Measurements from ENCODE around the gene PRR20D.
"Not testable (repeated sequence)": the region's sequence is repeated elsewhere in the genome, so short reads cannot be mapped to it uniquely, and the experiment has no call there.

The PRR20D gene

DNA sequence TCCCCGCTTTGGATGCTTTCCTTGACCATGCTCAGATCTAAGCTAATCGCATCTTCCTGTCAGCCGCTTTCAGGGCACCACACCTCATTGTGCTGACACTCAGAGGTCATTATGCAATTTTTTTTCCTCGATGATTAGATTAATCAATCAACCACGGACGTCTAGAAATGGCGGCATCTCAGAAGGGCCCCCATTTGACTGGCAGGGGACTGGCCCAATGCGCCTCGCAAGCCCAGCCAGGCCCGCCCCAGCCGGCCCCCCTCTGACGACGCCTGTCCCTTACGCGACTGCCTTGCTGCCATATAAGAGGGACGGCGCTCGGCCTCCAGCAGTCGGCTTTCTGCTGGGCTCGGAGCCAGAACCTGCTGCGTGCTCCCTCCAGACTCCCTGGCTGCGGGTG is at the start of gene PRR20D:
Gene PRR20D, plus strand, starts transcription at position 301 of the 400 bp plus-strand sequence. CDS start 387 bp downstream, outside the sequence.
- not testable (repeated sequence) for TF ChIP-seq TCF12 (IDR thresholded peaks at IDR 0.05; ENCODE audit: low read depth); EGR1 (IDR thresholded peaks at IDR 0.05)
- TF ChIP-seq, protein P1, sequence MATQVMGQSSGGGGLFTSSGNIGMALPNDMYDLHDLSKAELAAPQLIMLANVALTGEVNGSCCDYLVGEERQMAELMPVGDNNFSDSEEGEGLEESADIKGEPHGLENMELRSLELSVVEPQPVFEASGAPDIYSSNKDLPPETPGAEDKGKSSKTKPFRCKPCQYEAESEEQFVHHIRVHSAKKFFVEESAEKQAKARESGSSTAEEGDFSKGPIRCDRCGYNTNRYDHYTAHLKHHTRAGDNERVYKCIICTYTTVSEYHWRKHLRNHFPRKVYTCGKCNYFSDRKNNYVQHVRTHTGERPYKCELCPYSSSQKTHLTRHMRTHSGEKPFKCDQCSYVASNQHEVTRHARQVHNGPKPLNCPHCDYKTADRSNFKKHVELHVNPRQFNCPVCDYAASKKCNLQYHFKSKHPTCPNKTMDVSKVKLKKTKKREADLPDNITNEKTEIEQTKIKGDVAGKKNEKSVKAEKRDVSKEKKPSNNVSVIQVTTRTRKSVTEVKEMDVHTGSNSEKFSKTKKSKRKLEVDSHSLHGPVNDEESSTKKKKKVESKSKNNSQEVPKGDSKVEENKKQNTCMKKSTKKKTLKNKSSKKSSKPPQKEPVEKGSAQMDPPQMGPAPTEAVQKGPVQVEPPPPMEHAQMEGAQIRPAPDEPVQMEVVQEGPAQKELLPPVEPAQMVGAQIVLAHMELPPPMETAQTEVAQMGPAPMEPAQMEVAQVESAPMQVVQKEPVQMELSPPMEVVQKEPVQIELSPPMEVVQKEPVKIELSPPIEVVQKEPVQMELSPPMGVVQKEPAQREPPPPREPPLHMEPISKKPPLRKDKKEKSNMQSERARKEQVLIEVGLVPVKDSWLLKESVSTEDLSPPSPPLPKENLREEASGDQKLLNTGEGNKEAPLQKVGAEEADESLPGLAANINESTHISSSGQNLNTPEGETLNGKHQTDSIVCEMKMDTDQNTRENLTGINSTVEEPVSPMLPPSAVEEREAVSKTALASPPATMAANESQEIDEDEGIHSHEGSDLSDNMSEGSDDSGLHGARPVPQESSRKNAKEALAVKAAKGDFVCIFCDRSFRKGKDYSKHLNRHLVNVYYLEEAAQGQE (IDR thresholded peaks at IDR 0.05; ENCODE audit: low read depth) = not testable (repeated sequence)

DNA sequence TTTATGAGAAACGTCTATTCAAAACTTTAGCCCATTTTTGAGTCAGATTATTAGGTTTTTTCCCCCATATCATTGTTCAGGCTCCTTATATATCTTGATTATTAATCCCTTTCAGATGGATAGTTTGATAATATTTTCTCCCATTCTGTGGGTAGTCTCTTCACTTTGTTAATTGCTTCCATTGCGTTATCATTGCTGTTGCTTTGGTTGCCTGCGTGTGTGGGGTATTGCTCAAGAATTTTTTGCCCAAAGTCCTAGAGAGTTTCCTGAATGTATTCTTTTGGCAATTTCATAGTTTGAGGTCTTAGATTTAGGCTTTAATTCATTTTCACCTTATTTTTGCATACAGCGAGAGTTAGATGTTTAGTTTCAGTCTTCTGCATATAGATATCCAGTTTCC is 45.5 kb upstream of the PRR20D start:
- no peak for TF ChIP-seq FOXM1 (IDR thresholded peaks at IDR 0.05; ENCODE audit: borderline replicate concordance, low read depth)
- TF ChIP-seq, protein P2, sequence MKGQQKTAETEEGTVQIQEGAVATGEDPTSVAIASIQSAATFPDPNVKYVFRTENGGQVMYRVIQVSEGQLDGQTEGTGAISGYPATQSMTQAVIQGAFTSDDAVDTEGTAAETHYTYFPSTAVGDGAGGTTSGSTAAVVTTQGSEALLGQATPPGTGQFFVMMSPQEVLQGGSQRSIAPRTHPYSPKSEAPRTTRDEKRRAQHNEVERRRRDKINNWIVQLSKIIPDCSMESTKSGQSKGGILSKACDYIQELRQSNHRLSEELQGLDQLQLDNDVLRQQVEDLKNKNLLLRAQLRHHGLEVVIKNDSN (IDR thresholded peaks at IDR 0.05) = no peak
- TF ChIP-seq ZBTB7A (IDR thresholded peaks at IDR 0.05; ENCODE audit: low read depth) = no peak
- TF ChIP-seq, protein P3, sequence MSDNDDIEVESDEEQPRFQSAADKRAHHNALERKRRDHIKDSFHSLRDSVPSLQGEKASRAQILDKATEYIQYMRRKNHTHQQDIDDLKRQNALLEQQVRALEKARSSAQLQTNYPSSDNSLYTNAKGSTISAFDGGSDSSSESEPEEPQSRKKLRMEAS (IDR thresholded peaks at IDR 0.05) = no peak
- TF ChIP-seq TAF1 (IDR thresholded peaks at IDR 0.05; ENCODE audit: low read depth) = no peak
- TF ChIP-seq EP300 (IDR thresholded peaks at IDR 0.05; ENCODE audit: borderline replicate concordance) = no peak
- TF ChIP-seq, protein P1 (IDR thresholded peaks at IDR 0.05; ENCODE audit: low read depth) = no peak
- no peak for TF ChIP-seq YY1 (IDR thresholded peaks at IDR 0.05; ENCODE audit: low read depth)
- TF ChIP-seq NFIC (IDR thresholded peaks at IDR 0.05) = no peak
- no peak for TF ChIP-seq TCF12 (IDR thresholded peaks at IDR 0.05; ENCODE audit: low read depth)
- no peak for TF ChIP-seq EGR1 (IDR thresholded peaks at IDR 0.05)

DNA sequence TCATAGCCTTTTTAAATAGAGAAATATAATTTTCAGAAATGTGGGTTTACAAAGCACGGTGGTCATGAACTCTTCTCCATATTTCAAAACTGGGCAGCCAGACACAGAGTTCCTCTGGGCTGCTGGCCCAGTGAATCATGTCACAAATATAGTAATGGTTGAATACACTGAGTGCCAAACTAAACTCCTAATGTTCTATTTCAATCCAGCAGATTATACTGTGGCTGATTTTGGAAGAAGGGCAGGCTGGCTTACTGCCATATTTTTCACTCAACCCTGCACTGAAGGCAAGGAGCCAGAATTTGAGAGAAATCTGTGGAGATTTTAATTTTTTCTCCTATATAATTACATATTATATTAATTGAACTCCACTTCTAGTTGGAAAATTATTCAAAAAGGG is 36.8 kb upstream of the PRR20D start:
- no peak for TF ChIP-seq ZBTB7A (IDR thresholded peaks at IDR 0.05; ENCODE audit: low read depth)
- no peak for TF ChIP-seq NFIC (IDR thresholded peaks at IDR 0.05)
- TF ChIP-seq RAD21 (IDR thresholded peaks at IDR 0.05; ENCODE audit: low read depth) = no peak
- no peak for TF ChIP-seq EP300 (IDR thresholded peaks at IDR 0.05; ENCODE audit: borderline replicate concordance)

DNA sequence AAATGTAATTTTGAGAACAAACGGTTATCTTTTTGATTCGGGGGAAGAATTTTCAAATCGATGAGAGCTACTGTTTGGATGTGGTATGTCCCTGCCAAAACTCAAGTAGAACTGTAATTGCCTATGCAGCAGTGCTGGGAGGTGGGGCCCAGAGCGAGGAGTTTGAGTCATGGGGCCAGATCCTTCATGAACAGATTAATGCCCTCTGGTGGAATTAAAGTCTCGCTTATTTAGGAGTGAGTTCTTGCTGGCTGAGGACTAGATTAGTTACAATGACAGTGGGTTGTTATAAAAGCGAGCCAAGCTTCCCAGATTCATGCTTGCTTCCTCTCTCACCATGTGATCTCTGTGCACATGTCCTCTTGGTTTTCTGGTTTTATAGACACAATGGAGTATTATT is 31.5 kb upstream of the PRR20D start:
- TF ChIP-seq FOXM1 (IDR thresholded peaks at IDR 0.05; ENCODE audit: borderline replicate concordance, low read depth) (no peak), EP300 (IDR thresholded peaks at IDR 0.05; ENCODE audit: borderline replicate concordance) (no peak), EGR1 (IDR thresholded peaks at IDR 0.05) (no peak), TEAD4 (IDR thresholded peaks at IDR 0.05) (no peak), TCF12 (IDR thresholded peaks at IDR 0.05; ENCODE audit: low read depth) (no peak), TAF1 (IDR thresholded peaks at IDR 0.05; ENCODE audit: low read depth) (no peak), RAD21 (IDR thresholded peaks at IDR 0.05; ENCODE audit: low read depth) (no peak), NFIC (IDR thresholded peaks at IDR 0.05) (no peak), CREB1 (IDR thresholded peaks at IDR 0.05; ENCODE audit: low read depth) (no peak), YY1 (IDR thresholded peaks at IDR 0.05; ENCODE audit: low read depth) (no peak), ZBTB7A (IDR thresholded peaks at IDR 0.05; ENCODE audit: low read depth) (no peak), CEBPB (IDR thresholded peaks at IDR 0.05) (no peak)
- TF ChIP-seq, protein P3 (IDR thresholded peaks at IDR 0.05) = no peak
- TF ChIP-seq, protein P2 (IDR thresholded peaks at IDR 0.05) = no peak
- TF ChIP-seq, protein P1 (IDR thresholded peaks at IDR 0.05; ENCODE audit: low read depth) = no peak

DNA sequence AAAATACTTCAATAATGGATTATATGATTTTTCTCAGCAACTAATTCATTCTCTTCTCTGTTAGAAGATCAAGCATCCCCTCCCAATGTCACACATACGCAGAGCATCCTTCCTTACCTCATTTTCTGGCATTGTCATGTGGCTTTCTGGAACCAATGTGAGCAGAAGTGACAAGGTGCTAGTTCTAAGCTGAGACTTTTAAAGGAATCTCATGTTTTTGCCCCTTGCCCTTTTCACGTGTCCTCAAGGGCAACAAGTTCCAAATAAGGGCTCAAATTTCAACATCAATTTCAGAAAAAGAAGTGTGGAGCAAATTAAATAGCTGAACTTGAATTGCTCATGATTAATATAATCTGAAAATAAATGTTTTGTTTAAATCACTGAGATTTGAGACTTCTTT is 24.3 kb upstream of the PRR20D start:
- TF ChIP-seq NFIC (IDR thresholded peaks at IDR 0.05) = no peak
- no peak for TF ChIP-seq FOXM1 (IDR thresholded peaks at IDR 0.05; ENCODE audit: borderline replicate concordance, low read depth)
- no peak for TF ChIP-seq CREB1 (IDR thresholded peaks at IDR 0.05; ENCODE audit: low read depth)
- no peak for TF ChIP-seq EGR1 (IDR thresholded peaks at IDR 0.05)
- TF ChIP-seq TCF12 (IDR thresholded peaks at IDR 0.05; ENCODE audit: low read depth) = no peak
- no peak for TF ChIP-seq YY1 (IDR thresholded peaks at IDR 0.05; ENCODE audit: low read depth)
- TF ChIP-seq, protein P1 (IDR thresholded peaks at IDR 0.05; ENCODE audit: low read depth) = no peak
- no peak for TF ChIP-seq CEBPB (IDR thresholded peaks at IDR 0.05)
- TF ChIP-seq EP300 (IDR thresholded peaks at IDR 0.05; ENCODE audit: borderline replicate concordance) = no peak
- TF ChIP-seq, protein P3 (IDR thresholded peaks at IDR 0.05) = no peak
- TF ChIP-seq RAD21 (IDR thresholded peaks at IDR 0.05; ENCODE audit: low read depth) = no peak
- no peak for TF ChIP-seq ZBTB7A (IDR thresholded peaks at IDR 0.05; ENCODE audit: low read depth)

All from Ishikawa (cell line).